Measurements from ENCODE around the gene COBLL1.

Gene COBLL1

GRCh38 chr2:164839914-164840457 is 1.6 kb downstream of the COBLL1 start:
- TF ChIP-seq EZH2 (IDR thresholded peaks at IDR 0.05; ENCODE audit: borderline replicate concordance, low read length) (no peak), CTCF (IDR thresholded peaks at IDR 0.05; ENCODE audit: low read length) (no peak)
- Histone ChIP-seq H2AFZ (ENCODE audit: low read length) (no peak overlapping the region), H3K79me2 (ENCODE audit: insufficient read depth, low read length) (no peaks in the 10 kb centered on the region), H4K20me1 (ENCODE audit: insufficient read depth, low read length) (no peaks in the 10 kb centered on the region), H3K4me2 (ENCODE audit: low read length) (no peak overlapping the region), H3K27ac (ENCODE audit: low read depth, low read length, poor library complexity, severe bottlenecking) (no peak overlapping the region), H3K9me2 (ENCODE audit: low read depth, low read length) (no peaks in the 10 kb centered on the region), H3F3A (ENCODE audit: insufficient read depth, low read length) (no peaks in the 10 kb centered on the region), H3K4me1 (ENCODE audit: insufficient read depth, low read length, severe bottlenecking) (peaks cover 4% of the 10 kb centered on the region), H3K36me3 (ENCODE audit: insufficient read depth, low read length) (no peaks in the 10 kb centered on the region), H3K4me3 (ENCODE audit: low read depth, low read length, poor library complexity, severe bottlenecking) (no peak overlapping the region), H3K9me3 (ENCODE audit: low read length) (no peaks in the 10 kb centered on the region), H3K27me3 (ENCODE audit: insufficient read depth, low read length) (no peaks in the 10 kb centered on the region), H3K9ac (ENCODE audit: low read length) (no peak overlapping the region)

- Histone ChIP-seq H3K4me3 (ENCODE audit: low read depth, low read length, poor library complexity, severe bottlenecking) (no peak overlapping the region), H3K9me2 (ENCODE audit: low read depth, low read length) (no peaks in the 10 kb centered on the region), H3F3A (ENCODE audit: insufficient read depth, low read length) (no peaks in the 10 kb centered on the region), H3K27me3 (ENCODE audit: insufficient read depth, low read length) (no peaks in the 10 kb centered on the region), H2AFZ (ENCODE audit: low read length) (no peak overlapping the region), H3K36me3 (ENCODE audit: insufficient read depth, low read length) (no peaks in the 10 kb centered on the region), H3K4me1 (ENCODE audit: insufficient read depth, low read length, severe bottlenecking) (peaks cover 4% of the 10 kb centered on the region), H3K79me2 (ENCODE audit: insufficient read depth, low read length) (no peaks in the 10 kb centered on the region), H3K27ac (ENCODE audit: low read depth, low read length, poor library complexity, severe bottlenecking) (no peak overlapping the region), H4K20me1 (ENCODE audit: insufficient read depth, low read length) (no peaks in the 10 kb centered on the region), H3K9me3 (ENCODE audit: low read length) (no peaks in the 10 kb centered on the region), H3K9ac (ENCODE audit: low read length) (no peak overlapping the region), H3K4me2 (ENCODE audit: low read length) (no peak overlapping the region)
- TF ChIP-seq EZH2 (IDR thresholded peaks at IDR 0.05; ENCODE audit: borderline replicate concordance, low read length): no peak
- TF ChIP-seq CTCF (IDR thresholded peaks at IDR 0.05; ENCODE audit: low read length): no peak
Measured at GRCh38 chr2:164837807-164838206, 3.8 kb downstream of the COBLL1 start.

- Histone ChIP-seq H3K79me2 (ENCODE audit: insufficient read depth, low read length) (no peaks in the 10 kb centered on the region), H3K9ac (ENCODE audit: low read length) (no peak overlapping the region), H3K4me3 (ENCODE audit: low read depth, low read length, poor library complexity, severe bottlenecking) (no peak overlapping the region), H2AFZ (ENCODE audit: low read length) (no peak overlapping the region), H3K4me1 (ENCODE audit: insufficient read depth, low read length, severe bottlenecking) (peaks cover 4% of the 10 kb centered on the region), H4K20me1 (ENCODE audit: insufficient read depth, low read length) (no peaks in the 10 kb centered on the region), H3K27me3 (ENCODE audit: insufficient read depth, low read length) (no peaks in the 10 kb centered on the region), H3K27ac (ENCODE audit: low read depth, low read length, poor library complexity, severe bottlenecking) (no peak overlapping the region), H3F3A (ENCODE audit: insufficient read depth, low read length) (no peaks in the 10 kb centered on the region), H3K36me3 (ENCODE audit: insufficient read depth, low read length) (no peaks in the 10 kb centered on the region), H3K9me3 (ENCODE audit: low read length) (no peaks in the 10 kb centered on the region), H3K9me2 (ENCODE audit: low read depth, low read length) (no peaks in the 10 kb centered on the region), H3K4me2 (ENCODE audit: low read length) (no peak overlapping the region)
- TF ChIP-seq EZH2 (IDR thresholded peaks at IDR 0.05; ENCODE audit: borderline replicate concordance, low read length): no peak
- no peak for TF ChIP-seq CTCF (IDR thresholded peaks at IDR 0.05; ENCODE audit: low read length)
Measured at GRCh38 chr2:164836907-164837306, 4.7 kb downstream of the COBLL1 start.

Data from OCI-LY1 (cell line).